Stimulated activated CD8-positive, alpha-beta memory T cell treated with anti-CD3 and anti-CD28 coated beads, Interleukin-15, amount 100 ng/mL, for 1 hour (primary cell): ENCODE results near the gene SV2C.
"Not testable (repeated sequence)": the region's sequence is repeated elsewhere in the genome, so short reads cannot be mapped to it uniquely, and the experiment has no call there.

Experiments used
- DNase-seq: peaks from one replicate; pipeline ENCODE4 v3.0.0-alpha.2; 2020; ENCODE audit warnings: low read depth

Gene SV2C

GRCh38 chr5:76345582-76345981 is 262.4 kb downstream of the SV2C start:
- DNase-seq = no peak

GRCh38 chr5:76351176-76351575 is 268.0 kb downstream of the SV2C start:
- no peak for DNase-seq

GRCh38 chr5:76351577-76351976 is 268.4 kb downstream of the SV2C start:
- DNase-seq = no peak

GRCh38 chr5:76356887-76357286 is 273.7 kb downstream of the SV2C start:
- DNase-seq = no peak

DNA sequence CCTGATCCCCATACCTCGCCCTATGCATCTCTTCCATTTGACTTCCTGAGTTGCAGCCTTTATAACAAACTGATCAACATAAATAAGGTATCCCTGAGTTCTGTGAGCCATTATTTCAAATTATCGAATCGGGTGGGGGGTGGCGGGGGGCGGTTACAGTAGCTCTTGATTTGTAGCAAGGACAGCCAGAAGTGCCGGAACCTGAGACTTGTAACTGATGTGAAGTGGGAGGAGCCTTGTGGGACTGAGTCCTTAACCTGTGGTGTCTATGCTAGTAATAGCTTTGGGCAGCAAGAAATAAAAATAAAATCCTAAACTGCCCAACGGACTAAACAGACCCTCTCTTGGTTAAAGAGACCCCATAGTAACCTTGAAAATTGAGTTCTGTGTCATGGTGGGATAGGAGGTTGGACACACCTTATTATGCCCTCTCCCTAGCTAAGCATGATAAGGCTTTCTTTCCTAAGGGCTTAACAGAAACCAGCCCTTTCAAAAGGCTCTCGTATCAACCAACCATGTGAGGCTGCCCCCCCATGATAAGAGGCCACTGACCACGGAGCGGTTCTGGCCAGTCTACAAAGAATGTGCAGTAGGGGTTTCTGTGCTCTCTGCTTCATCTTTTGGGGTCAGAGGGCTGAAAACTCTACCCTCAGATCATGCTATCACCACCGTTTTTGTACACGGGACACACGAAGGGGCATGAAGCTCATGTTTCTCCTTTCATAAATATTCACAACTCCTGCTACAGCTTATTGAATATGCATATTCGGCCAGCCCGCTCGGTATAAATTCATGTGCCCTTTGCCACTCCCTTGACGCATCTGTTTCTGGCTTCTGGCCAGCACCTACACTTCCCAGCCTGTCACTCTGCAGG is 280.4 kb downstream of the SV2C start:
- no peak for DNase-seq

DNA sequence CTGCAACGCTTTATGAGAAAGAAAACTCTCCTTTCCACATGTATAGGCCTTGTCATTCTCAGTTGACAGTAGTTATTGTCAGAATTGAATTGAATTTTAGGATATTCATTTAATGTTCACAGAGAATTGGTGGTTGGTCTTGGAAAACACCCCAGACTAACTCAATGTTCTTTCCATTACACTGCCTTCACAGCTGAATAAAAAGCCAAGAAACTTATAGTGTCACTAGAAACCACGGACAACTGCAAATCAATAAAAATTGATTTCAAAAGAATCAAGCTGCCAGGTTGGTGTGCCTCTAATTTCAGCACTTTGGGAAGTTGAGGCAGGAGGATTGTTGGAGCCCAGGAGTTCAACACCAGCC is 281.0 kb downstream of the SV2C start:
- no peak for DNase-seq

DNA sequence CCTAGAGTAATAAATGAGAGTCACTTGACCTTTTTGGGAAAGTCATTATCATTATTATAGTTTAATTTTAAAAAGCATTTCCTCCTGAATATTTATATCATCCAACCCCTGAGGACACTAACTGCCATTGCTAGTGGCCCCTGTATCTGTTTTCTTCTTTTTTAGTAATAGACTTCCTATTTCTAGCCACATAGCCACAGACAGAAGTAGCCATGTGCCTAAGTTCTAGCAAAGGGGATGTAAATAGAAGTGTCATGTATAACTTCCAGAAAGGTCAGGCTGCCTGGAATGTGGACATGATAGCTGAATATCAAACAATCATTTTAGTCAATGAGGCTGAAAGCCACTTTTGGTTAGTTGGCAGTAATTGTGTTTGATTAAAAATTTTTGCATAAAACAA is 282.4 kb downstream of the SV2C start:
- no peak for DNase-seq

DNA sequence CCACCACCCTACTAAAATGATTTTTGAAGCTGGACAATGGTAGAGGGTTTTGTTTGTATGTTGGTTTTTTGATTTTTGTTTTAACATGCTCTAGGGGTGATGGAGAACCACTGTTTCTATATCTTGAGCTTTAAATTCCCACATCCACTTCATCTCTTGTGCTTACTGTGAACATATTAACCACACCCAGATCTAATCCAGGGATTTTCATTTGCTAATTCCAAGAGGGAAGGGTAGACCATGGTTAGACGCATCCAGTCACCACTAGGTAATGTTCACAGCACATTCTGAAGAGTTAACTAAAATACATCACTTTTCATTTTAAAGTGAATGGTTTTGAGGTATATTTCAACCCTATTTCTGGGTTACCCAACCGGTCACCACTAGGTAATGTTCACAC is 283.4 kb downstream of the SV2C start:
- DNase-seq = no peak

DNA sequence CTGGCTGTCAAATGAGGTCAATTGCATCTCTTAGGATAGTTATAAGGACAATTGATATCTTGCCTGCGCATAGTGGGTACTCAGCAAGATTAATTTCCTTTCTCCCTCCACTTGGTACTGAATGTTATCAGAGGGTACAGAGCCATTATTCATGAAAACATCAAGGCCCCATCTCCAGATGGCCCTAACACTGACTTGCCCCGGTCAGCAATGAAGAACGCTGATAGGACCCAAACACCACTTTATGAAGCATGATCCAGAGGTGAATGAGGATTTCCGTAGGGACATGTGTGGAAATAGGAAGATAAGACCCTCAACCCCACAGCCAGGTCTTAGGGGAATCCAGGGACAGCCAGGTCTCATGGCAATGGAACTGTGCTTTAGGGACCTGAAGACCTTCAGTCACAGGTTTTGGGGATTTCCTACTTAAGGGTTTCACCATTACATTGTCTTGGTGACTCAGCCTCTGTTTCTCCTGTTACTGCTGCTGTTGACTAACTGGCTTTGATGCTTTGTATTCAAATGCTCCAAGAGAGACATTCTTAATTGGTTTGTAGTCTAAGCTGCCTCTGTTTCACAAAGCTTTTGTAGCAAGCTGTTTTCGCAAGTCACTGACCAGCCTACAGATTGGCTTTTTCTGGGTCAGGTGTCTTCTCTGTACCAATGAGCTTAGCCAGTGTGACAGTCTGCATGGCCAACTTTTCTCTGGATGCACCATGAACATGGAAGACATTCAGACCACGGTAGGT is 284.6 kb downstream of the SV2C start:
- no peak for DNase-seq

DNA sequence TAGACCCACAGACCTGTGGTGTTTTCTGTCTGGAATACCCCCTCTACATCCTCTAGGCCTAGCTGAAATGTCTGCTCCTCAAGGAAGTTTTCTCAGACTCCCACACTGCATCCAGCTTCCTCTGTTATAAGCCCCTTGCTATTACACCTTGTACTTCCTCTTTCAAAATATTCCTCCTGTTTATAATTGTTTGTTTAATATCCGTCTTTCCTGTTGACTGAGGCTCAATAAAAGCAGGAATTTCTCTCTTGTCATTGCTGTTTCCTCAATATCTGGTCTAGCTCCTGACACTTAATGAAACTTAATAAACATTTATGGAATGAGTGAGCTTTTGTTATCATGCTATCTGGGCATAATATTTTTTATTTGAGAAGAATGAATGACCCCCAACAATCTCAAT is 285.8 kb downstream of the SV2C start:
- DNase-seq = no peak

DNA sequence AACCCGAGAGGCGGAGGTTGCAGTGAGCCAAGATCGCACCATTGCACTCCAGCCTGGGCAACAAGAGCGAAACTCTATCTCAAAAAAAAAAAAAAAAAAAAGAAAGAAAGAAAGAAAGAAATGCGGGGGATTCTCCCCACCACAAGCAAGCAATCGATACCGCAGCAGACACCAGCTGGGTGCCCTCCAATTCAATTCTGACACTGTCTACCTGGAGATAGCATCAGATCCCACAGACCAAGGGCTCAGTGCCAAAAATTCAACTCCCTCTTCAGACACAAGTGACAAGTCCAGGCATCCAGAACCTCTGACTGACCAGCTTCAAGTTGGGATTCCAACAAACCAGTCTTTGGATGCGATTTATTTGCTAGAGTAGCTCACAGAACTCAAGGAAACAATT is 286.5 kb downstream of the SV2C start:
- not testable (repeated sequence) for DNase-seq

- DNase-seq = no peak
Measured at GRCh38 chr5:76371960-76372322, 288.8 kb downstream of the SV2C start.

DNA sequence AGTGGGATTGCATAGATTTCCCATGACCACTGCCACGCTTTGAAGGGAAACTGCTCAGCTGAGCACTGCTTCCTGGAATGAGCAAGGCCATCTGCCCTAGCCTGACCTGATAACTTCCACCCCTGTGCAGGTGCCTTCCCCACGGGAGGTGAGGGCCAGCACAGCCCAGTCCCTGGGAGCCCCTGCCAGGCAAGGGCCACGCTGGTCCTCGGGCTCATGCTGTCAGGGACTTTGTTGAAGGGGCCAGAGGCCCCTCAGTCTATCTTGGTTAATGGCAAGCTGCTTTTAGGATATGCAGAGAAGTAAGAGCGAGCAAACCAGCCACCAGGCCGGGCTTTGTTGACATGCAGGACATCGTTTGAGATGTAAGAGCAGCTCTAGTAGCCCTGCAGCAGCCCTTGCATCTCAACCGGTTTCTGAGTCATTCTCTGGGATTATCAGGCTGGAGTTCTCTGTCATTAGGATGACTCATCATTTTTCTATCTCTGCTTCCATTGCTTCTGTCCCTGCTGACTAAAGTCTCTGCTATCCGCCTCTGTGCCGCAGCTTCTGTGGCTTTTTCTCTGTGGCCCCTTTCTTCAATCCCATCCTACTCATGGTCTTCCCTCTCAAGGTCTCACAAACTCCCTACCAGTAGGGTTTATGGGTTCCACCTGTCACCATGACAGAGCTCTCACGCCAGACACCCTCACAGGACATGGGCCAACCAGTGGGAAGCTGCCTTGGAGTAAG is 289.3 kb downstream of the SV2C start:
- no peak for DNase-seq

DNA sequence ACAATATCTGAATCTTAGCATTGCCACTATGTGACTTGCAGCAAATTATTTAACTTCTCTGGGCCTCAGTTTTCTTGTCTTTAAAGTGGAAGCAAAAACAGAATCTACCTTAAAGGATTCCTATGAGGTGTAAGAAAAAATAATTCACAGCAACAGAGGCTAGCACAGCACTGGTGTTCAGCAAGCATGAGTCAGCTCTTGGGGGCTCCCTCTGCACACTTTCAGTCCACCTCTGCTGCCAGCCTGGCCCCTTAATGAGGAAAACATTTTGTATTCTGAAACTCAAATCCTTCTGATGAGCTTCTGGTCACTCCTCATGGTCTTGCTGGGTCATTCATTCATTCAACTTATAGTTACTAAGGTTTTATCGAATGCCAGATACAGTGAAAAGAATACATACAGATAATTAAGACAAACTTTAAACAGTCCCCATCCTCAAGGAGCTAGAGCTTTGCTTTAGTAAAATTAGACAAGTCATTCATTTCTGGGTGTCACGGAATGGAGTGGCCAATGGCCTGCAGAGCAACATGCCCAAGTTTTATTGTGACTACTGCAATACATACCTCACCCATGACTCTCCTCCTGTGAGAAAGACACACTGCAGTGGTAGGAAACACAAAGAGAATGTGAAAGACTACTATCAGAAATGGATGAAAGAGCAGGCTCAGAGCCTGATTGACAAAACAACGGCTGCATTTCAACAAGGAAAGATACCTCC is 293.1 kb downstream of the SV2C start:
- DNase-seq = no peak

DNA sequence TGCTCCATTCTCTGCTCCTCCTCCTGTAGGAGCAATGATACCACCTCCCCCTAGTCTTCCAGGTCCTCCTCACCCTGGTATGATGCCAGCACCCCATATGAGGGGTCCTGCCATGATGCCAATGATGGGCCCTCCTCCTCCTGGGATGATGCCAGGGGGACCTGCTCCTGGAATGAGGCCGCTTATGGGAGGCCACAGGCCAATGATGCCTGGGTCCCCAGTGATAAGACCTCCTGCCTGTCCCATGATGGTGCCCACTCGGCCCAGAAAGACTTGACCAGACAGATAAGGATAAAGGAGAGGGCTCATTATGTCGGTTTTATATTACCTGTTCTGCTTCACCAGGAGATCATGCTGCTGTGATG is 293.7 kb downstream of the SV2C start:
- DNase-seq = no peak

DNA sequence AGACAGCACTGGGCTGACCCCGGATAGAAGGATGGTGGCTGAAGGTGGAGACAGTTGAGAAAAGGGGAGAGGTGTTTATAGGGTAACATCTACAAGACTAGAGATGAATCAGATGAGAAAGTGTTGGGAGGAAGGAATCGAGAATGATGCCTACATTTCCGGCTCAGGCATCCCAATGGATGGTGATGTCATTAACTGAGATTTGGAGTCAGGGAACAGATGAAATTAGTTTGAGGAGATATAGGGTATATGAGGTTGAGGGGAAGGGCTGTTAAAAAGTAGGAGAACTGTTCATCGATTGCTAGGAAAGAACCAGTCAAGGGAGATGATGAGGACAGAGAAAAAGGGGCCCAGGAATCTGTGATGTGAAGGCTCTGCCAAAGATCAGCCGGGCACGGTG is 295.2 kb downstream of the SV2C start:
- no peak for DNase-seq

- DNase-seq = no peak
Measured at GRCh38 chr5:76379316-76379715, 296.1 kb downstream of the SV2C start.

DNA sequence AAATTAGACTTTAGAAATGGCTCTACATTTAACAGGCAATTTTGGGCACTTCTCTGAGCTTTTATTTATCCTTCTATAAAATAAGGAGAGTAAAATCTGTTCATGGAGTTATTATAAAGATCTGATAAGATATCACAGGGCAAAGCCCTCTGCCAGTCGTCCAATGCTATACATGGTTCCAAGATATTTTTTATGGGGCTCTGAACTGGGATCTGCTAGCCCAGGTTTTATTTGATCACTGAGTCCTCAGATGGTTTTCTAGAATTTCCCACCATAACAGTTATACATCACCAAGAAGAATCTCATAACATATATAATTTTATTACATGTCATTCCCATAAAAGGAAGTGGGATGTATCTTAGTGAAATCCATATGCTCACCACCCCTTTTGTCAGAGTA is 296.7 kb downstream of the SV2C start:
- no peak for DNase-seq

DNA sequence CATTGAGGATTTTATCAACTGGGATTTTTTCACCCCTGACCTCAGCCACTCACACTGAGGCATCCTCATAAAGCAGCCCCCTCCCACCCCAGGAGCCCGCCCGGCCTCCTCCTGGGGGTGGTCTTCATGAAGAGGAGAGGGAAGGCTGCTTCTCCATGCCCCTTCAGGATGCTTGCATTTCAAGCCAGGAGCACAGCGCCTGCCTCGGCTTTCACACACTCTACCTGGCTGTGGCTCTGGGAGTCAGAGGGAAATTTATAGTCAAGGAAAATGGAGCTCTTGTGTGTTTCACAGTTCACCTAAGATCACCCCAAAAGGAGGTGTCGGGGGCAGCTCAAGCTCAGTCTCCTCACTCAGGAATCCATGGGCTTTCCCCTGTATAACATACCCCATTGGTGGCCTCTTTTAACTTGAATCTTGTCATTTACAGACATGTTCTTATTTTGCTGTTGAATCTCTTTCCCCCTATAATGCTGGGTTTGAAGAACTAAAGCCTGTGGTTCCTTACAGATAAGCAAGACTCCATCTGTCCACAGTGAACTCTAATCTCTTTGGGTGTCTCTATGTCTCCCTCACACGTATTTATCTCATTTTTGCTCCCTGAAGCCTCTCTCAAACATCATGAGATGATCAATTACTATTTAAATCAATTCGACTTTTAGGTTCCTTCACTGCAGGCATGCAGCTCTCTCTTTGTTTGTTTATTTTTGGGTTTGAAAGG is 297.3 kb downstream of the SV2C start:
- DNase-seq = no peak

- no peak for DNase-seq
Measured at GRCh38 chr5:76383126-76383832, 300.1 kb downstream of the SV2C start.

GRCh38 chr5:76384189-76384588 is 301.0 kb downstream of the SV2C start:
- no peak for DNase-seq
